Hematopoietic multipotent progenitor cell treated with erythropoietin and hydrocortisone succinate and interleukin-3 and kit ligand, for 17 days (in vitro differentiated cells): ENCODE data around the gene ALPP.
"Not testable (repeated sequence)": the region's sequence is repeated elsewhere in the genome, so short reads cannot be mapped to it uniquely, and the experiment has no call there.

Experiments
- DNase-seq: peaks from one replicate; pipeline ENCODE4 v3.0.0-alpha.2; 2015; ENCODE audit warnings: low spot score

ALPP gene

DNA sequence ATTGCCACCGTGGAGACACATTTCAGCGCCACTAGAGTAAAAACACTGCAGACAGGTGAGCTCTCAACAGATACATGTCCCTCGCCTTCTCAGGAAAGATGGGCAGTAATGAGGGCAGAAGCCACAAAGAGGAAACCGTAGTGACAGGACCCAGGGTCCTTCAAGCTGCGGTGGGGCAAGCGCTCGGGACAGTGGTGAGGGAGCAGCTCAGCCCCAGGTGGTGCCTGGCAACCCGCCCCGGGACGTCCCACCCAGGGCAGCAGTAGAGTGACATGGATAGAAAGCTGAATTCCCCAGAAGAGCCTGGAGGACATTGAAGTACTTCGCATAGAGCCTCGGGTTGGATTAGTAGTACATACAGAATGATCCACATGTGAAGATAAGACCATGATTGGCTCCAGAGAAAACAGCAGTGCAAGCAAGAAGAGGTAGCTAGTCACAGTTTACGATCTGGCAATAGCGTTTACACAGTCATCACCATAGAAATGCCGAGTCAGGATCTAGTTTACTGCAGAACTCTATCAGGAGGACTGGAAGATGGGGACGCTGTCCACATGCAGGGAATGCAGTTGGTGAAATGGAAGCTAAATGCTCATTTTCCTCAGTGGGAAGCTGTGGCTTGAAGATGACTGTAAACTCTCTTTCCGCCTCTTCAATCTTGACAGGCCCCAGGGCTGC is 37.4 kb upstream of the ALPP start:
- no peak for DNase-seq

DNA sequence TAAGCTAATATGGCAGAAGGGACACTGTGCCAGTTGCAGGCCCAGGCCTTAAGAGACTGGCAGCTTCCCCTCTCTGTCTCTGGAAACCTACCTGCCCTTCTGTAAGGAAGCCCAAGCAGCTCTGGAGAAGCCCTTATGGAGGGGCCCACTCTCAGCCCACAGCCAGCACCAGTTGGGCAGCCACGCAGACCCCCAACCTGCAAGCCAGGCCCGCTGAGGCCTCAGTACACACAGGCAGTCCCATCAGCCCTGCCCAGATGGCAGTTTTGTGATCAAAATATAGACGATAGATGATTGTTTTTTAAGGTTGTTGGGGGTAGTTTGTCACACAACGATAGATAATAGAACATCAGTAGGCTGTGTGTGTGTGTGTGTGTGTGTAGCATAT is 36.8 kb upstream of the ALPP start:
- no peak for DNase-seq

DNA sequence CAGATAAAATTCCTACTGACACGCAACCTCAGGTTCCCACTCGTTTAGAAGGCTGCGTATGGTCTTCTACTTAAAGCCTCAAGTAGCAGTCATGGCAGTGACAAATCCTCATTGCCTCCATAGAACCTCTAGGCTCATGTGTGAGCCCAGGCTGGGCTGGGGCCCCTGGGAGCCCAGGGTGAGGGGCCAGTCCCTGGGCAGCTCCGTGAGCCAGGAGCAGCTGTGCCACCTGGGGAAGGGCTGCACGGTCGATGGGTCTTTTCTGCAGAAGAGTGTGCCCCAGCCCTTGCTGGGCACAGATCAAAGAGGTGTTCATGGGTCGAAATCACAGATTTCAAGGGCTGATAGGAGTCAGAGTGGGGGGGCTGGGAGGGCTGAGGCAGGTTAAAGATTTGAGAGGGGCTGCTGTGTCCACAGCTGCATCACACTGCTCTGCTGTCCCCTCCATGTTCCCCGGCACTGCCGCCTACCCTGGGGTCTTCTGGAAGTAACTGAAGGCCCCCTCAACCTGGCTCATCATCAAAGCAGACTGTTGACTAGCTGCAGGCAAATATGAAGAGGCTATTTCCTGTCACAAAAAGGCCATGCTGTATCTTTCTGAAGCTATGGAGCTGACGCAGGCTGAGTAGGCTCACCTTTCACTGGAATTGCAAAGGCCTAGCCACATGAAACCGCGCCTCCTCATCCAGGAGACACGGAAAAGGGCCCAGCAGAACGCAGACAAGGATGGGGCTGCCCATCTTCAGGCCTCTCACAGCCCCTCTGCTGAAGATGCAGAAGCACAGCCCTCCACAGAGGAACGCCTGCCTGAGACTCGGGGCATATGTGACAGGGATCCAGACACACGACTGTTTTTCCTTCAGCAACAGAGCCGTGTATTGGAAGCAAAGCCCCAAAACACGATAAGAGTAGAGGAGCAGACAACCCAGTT is 35.7 kb upstream of the ALPP start:
- DNase-seq: no peak

DNA sequence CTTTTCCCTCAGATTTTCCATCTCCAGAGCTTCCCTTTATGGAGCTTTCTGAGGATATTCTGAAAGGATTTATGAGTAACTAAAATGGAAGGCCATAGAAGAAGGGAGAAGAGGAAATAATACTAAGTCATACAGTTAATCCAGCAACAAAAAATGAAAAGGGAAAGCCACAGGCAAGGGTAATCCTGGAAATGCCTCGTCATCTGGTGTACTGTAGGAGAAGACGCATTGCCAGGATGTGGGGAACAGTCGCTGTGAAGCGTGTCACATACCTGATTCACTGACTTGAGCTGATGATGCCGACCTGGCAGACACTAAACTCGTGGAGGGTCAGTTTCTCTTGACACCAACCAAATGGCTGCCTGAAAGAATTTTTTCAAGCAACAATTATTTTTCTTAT is 34.7 kb upstream of the ALPP start:
- no peak for DNase-seq

DNA sequence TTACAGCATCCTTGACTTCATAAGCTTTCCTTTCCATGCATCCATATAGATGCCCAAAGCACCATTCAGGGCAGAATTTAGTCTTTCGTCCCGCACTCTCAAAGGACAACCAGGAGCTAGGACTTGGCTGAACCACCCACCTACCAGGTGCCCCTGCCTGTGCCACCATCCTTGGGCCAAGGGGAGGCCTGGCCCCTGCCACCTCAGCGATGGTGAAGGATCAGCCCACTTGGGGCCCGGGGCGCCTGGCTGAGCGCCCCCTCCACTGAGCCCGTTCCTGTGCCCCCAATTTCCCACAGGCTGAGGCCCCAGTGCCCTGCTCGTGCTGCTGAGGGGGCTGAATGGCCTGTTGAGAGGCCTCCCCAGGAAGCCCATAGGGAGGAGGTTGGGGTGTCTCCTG is 33.3 kb upstream of the ALPP start:
- no peak for DNase-seq

DNA sequence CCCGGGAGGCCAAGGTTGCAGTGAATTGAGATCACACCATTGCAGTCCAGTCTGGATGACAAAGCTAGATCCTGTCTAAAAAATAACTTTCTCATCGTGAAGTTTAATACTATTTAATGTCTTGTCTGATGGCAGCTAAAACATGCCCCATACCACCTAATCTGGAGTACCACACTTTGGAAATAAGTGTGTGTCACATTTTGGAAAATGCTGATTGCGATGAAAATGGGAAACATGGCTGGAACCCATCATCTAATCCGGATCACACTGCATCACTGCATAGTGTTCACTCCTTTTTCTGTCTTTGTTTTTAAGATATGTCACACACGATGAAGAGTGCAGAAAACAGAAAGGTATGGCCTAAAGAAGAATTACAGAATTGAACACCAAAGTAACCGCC is 31.2 kb upstream of the ALPP start:
- DNase-seq: no peak

DNA sequence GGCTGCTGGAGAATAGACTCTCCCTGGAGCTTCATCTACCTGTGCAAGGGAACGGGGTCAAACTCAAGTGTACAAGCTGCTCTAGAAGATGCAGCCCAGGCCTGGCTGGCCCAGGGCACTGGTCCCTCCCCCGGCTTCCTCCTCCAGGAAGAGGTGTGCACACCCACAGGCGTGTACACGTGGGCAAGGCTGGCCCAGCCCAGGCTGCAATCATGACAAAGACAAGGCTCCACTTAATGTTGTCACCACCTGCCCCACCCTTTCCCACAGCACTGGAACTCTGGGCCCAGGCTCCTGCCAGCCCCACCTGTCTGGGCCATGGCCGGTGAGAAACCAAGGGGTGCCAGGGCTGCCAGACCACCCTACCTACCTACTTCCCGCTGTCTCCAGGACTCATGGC is 29.6 kb upstream of the ALPP start:
- no peak for DNase-seq

DNA sequence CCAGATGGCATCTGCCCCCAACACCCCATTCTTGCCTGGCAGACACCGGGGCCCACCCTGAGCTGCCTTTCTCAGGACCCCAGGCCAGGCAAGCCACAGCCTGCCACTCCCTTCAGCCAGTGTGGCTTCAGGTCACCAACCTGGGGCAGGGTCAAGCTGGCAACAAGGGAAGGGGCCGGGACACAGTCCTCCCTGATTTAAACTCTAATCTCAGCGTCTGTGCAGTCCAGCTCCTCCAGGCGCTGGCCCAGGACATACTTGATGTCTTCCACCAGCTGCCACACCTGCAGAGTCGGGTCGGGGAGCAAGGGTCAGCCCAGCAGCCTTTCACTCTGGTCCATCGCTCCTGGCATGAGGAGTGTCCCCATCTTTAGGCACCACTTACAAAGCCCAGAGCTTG is 29.0 kb upstream of the ALPP start:
- no peak for DNase-seq

DNA sequence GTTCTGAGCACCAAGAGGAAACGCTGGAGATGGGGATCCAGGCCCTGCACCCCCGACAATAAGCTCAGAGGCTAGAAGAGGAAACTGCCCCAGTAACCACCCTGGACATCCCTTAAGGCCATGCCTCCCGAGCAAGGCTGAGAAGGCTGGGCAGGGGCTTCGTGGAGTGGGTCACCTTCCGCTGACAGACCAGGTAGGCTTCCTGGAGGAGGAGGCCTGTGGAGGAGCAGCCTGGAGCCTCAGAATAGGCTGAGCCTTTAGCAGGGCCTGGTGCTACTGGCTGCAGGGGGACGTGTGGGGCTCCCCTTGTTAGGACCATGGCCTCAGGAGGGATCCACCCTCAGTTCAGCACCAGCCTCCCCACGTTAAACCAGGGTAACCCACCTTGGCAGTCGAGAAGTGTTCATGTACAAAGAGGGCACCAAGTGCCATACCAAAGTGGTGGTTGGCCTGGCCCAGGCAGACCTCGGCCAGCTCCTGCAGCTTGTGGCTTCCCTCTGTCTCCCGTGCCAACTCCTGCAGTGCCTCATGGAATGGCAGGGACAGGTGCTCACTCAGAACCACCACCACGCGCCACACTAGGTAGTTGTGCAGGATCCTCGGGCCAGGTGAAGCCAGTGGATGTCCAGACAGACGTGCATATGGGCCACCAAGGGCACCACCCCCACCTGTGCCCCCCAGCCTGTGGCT is 28.5 kb upstream of the ALPP start:
- DNase-seq: no peak

DNA sequence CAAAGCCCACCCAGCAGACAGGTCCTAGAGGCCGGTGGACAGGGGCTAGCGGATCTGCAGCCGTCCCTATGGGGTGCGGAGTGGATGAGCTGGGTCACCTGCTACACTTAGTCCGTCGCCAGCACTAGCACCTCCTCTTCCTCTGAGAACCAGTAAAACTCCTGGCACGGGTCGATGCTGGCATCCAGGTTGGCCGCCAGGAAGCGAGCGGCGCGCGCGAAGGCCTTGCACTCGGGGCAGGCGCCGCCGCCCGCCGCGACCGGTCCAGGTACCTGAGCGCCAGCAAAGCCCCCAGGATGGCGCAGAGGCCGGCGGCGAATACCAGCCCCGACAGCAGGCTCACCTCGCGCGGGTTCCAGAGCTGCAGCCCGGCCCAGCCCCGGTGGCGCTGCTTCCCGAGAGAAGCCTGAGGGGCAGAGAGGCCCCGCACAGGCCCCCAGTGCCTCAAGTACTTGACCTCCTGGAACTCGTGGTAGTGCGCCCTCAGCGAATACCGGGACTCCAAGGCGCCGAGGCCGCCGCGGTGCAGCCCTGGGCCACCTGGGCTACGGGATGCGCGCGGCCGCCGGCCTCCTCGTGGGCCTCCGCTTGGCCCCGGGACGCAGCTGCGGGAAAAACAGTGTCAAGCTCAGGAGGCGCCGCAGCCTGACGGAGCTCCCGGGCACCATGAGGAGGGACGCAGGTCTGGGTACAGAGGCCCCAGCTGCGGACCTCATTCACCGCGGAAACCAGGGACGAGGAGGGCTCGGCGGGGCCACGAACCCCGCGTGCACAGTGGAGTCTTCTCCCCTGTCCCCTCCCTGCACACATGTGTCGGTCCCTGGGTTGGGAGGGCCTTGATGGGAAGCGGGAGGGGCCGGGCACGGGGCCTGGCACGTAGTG is 27.5 kb upstream of the ALPP start:
- DNase-seq: no peak

DNA sequence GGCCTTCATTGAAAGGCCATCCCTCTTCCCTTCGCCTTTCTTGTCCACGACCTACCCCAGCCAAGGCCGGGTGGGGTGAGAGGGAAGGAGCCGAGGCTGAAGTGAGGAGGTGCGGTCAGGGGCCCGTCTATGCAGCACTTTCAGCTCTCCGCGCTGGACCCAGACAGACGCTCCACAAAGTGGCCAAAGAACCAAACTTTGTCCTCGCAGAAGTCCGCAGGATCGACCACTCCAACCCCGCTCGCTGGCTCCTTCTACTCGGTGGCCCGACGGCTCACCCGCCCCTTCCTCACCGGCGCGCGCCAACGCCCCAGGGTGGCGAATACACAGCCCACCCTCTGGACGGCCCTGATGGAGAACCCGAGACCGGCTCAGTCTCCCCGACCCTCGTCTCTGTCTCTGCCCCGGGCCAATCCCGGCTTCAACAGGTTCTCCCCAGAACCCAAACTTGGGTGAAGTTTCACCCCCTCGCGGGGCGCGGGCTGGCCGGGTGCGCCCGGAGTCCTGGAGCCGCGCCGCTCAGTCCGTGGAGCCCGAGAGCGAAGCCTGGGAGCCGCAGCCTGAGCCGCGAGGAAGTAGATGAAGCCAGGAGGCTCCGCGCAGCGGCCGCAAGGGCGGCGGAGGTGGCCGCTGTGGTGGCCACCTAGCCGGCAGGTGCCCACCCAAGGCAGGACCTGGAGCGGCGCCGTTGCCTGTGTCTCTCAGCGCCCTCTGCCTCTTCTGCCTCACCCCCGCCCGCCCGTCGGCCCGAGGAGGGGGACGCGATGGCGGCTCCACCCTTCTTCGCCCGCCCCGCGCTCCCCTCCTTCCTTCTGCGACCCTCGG is 26.7 kb upstream of the ALPP start:
- no peak for DNase-seq

DNA sequence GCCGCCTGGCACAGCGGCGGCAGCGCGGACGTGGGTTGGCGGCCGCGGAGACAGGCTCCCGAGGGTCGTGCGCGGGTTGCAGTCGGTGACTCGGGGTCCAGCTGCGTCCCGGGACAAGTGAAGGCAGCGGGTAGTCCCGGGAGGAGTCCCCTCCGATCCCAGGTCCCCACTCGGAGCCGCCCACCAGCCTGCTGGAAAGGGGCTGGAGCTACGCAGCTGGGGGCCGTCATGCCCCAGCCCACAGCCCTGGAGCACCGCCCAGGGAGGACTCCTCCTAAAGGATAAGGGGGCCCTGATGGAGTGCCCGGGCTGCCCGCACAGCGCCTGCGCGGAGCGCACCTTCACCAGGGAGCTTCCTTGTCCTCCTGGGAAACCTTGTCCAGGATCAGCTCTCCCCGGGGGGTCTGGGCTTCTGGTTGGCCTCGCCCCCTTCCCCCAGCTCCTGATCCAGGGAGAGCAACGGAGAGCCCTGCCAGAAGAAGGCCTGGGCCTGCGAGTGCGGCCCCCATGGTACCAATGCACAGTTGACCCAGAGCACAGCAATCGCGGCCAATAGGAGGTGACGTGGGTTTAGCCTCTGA is 25.9 kb upstream of the ALPP start:
- DNase-seq: no peak

DNA sequence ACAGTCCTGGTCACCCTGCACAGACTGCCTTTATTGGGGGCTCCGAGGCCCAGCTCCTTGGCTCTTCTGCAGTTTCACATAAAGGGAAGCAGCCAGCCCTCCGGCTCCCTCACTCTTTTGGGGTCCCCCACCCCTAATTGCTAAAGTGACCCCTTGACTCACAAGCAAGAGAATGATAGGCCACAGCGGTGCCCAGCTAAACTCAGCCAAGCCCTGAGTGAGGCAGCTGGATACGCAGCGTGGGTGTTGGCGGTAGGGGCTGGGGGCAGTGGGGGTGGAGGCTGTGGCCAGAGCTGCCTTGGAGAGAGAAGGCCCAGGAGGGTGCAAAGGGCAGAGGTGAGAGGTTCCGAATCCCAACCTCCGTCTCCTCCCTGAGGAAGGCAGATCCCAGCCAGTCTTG is 25.5 kb upstream of the ALPP start:
- no peak for DNase-seq

DNA sequence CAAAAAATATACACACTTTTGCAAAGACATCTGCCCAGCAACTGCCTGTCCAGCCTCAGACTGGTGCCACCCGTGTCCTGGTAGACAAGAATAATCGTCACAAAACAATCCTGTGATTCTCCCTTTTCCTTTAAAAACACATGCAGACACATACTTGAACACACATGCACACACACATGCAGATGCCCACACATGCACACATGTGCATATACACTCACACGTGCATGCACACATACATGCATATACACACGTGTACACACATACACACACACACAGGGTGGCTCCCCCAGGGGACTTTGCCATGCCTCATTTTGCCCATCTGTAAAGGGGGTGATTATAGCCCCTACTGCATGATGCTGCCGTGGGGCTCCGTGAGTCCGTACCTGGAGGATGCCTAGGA is 24.9 kb upstream of the ALPP start:
- DNase-seq: no peak

DNA sequence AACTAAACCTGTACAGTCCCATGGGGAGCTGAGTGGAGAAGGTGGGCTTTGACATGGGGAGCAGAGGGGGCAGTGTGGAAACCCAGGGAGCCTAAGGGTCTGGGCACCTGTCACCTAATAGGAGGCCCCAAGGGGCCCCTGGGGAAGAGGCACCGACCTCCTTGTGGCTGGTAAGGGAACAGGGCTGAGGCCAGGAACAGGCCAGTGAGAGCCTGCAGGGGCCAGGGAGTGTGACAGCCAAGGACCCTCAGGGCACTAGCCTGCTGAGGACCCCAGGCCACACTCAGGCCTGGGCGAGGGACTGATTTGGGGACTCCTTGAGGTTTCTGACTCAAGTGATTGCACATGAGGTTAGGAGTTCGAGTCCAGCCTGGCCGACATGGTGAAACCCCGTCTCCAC is 24.5 kb upstream of the ALPP start:
- DNase-seq: no peak

DNA sequence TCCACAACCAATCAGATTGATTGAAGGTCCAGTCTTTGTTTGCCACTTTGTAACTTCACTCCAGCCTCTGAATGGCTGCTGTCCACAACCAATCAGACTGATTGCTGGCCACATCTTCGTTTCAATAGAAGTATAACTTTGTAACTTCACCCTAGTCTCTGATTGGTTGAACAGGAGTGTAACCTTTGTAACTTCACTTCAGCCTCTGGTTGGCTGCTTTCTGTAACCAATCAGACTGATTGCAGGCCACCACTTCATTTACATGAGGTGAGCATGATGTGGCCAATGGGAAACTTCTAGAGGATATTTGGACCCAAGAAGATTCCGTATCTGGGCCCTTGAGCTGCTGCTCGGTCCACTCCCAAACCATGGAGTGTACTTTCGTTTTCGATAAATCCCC is 16.9 kb upstream of the ALPP start:
- no peak for DNase-seq

DNA sequence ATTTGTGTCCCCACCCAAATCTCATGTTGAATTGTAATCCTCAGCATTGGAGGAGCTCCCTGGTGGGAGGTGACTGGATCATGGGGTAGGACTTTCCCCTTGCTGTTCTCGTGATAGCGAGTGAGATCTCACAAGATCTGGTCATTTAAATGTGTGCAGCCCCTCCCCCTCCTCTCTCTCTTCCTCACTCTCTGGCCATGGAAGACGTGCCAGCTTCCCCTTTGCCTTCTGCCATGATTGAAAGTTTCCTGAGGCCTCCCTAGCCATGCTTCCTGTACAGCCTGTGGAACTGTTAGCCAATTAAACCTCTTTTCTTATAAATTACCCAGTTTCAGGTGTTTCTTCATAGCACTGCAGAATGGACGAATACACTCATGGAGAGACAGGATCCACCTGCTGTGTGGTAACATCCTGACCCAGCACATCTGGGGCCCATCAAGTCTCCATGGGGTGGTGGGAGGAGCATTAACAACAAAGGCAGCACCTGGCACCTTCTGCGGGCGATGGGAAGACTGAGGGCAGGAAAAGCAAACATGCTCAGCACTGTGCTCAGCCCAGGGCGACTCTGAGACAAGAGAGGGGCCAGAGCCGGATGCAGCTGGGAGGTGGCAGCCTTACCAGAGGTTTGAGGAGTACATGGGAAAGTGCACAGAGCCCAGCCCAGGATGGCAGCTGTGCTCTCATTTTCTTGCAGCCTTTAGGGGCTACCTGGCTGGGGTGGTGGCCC is 16.2 kb upstream of the ALPP start:
- DNase-seq: no peak

DNA sequence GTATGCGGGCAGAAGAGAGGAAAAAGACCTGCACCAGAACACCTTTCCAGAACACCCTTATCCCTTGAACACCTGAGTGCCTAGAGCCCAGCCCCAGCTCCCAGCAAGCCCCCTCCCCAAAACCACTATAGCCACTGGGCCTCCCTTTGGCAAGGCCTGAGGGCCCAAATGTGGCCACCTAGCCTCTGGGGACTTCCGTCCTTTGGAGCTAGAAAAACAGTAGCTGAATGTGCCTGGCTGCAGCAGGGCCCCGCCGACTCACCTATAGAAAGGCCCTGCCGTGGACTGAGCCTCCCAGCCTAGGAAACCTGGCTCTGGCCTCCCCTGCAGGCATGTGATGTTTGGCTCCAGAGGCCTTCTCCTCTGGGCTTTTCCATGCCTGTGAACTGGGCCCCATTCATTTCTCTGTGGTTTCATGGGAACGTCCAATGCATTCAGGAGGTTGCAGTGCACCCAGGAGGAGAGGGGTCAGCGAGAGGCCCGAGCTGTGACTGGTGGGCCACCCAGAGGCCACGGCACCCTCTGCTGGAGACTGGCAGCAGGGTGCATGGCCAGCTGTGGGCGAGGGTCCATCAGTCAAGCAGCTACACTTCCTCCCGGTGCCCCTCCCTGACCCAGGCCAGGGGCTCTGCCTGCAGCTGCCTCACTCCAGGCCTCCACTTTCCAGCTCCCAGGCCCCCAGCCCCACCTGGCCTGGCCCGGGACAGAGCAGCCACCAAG is 15.3 kb upstream of the ALPP start:
- not testable (repeated sequence) for DNase-seq
